22Rv1 (cell line): ENCODE results near the gene KANSL2.

ENCODE experiments used
- ZFX ChIP-seq: fragments of 450-650 bp; IDR thresholded peaks from 2 replicates; pipeline ENCODE4 v1.6.1; 2017; ENCODE audit warnings: antibody characterized with exemption, borderline replicate concordance
- TF ChIP-seq, protein P1 (sequence below): fragments of 450-650 bp; IDR thresholded peaks from 2 replicates; pipeline ENCODE4 v1.5.1; 2017; ENCODE audit warnings: mild to moderate bottlenecking

GRCh38 chr12:48613321-48613720 is 68.7 kb downstream of the KANSL2 start:
- TF ChIP-seq, protein P1, sequence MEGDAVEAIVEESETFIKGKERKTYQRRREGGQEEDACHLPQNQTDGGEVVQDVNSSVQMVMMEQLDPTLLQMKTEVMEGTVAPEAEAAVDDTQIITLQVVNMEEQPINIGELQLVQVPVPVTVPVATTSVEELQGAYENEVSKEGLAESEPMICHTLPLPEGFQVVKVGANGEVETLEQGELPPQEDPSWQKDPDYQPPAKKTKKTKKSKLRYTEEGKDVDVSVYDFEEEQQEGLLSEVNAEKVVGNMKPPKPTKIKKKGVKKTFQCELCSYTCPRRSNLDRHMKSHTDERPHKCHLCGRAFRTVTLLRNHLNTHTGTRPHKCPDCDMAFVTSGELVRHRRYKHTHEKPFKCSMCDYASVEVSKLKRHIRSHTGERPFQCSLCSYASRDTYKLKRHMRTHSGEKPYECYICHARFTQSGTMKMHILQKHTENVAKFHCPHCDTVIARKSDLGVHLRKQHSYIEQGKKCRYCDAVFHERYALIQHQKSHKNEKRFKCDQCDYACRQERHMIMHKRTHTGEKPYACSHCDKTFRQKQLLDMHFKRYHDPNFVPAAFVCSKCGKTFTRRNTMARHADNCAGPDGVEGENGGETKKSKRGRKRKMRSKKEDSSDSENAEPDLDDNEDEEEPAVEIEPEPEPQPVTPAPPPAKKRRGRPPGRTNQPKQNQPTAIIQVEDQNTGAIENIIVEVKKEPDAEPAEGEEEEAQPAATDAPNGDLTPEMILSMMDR = no peak
- no peak for TF ChIP-seq ZFX
